Ovary (tissue), 9 donors: ENCODE data around the gene PACS2. TPM values are rescaled to one million over a fixed set of nuclear protein-coding genes. Genes with fewer than 3 reads are reported as not detected.
"Not testable (repeated sequence)": the region's sequence is repeated elsewhere in the genome, so short reads cannot be mapped to it uniquely, and the experiment has no call there.

Source experiments
- DNase-seq, 5 donors: peaks; one replicate each; pipeline ENCODE4 v3.0.0-alpha.2; 2019 to 2020
- H3K27ac ChIP-seq, 2 donors: fragments of 200-600 bp; one replicate each; pipeline versions ENCODE4 v1.5.1 to v1.8.0; 2019 to 2022
- H3K27me3 ChIP-seq: fragments of 200-600 bp; one replicate; pipeline ENCODE4 v1.8.0; 2022
- H3K36me3 ChIP-seq: fragments of 200-600 bp; sonication (generic); one replicate; pipeline ENCODE4 v1.5.1; 2019
- H3K4me1 ChIP-seq: one replicate; pipeline ENCODE4 v1.8.1; 2013; ENCODE audit warnings: mild to moderate bottlenecking, moderate library complexity; ENCODE audit not compliant: insufficient read depth
- H3K4me3 ChIP-seq: fragments of 200-600 bp; sonication (generic); one replicate; pipeline ENCODE4 v1.5.1; 2017
- H3K9me3 ChIP-seq, 2 donors: fragments of 200-600 bp in 1 of 2; sonication (generic) in 1 of 2; one replicate each; pipeline versions ENCODE4 v1.5.1 to v1.8.1; 2013 to 2019; ENCODE audit warnings: mild to moderate bottlenecking in 1 of 2, moderate library complexity in 1 of 2
- EP300 ChIP-seq: sonication (generic); formaldehyde crosslinking; IDR thresholded peaks from one replicate; pipeline ENCODE4 v1.6.1; 2017; ENCODE audit warnings: antibody characterized with exemption
- POLR2A ChIP-seq: fragments of 450-650 bp; IDR thresholded peaks from one replicate; pipeline ENCODE4 v1.6.1; 2017; ENCODE audit warnings: antibody characterized with exemption, mild to moderate bottlenecking, moderate library complexity
- WGBS, 3 donors: extraction: QIAGEN DNeasy Blood & Tissue Kit in 1 of 3; methylation state at CpG; one replicate each; pipeline versions ENCODE4 v1.1.5 to v1.1.7; 2013 to 2017; 5-methylcytosine and 5-hydroxymethylcytosine counted together
- intact Hi-C, 4 donors: fragments of 100-400 bp; cut with DNase I; formaldehyde crosslinking; loops; one replicate each; pipeline versions ENCODE4 v1.11.0 to v1.15.1; 2022 to 2023
- polyA plus RNA-seq, 2 donors: library from polyadenylated mRNA; stranded (reverse); fragments of 200-250 nt in 1 of 2; fragments of 350-450 nt in 1 of 2; fragmentation: Illumina TruSeq in 1 of 2; extraction: RNeasy Lipid Tissue Mini Kit (QIAGEN cat#74804) in 1 of 2; gene quantifications; one replicate each; pipeline ENCODE4 v1.2.3, GENCODE V29; 2013 to 2014
- total RNA-seq, 7 donors: library from RNA; depleted of rRNA in 2 of 7; stranded (reverse); fragments of >200 nt in 2 of 7; fragmentation: NEBNext Ultra II Directional in 3 of 7; extraction: Animal tissue kit (Norgen Biotek cat#: 25700) in 3 of 7; gene quantifications; one replicate each; pipeline versions ENCODE4 v1.1.0 to v1.2.4, GENCODE V29; 2016 to 2023
- TF ChIP-seq, protein P1 (sequence below), 3 donors: fragments of 450-650 bp in 2 of 3; fragments of 200-600 bp in 1 of 3; IDR thresholded peaks; one replicate each; pipeline versions ENCODE4 v1.5.1 to v1.8.0; 2016 to 2022; ENCODE audit warnings: antibody characterized with exemption in 3 of 3, mild to moderate bottlenecking in 1 of 3
- donor health status: DM: no; HTN: no; CAD: no; lungs with moderate emphysema.
- donor health status: DM: no; HTN: no; CAD: no.
- donor health status: Bipolar disorder and iron deficiency.
- donor health status: DM: yes; HTN: yes; CAD: no.
- donor health status: DM: no; HTN: no; CAD: no.
- donor health status: DM: yes; HTN: yes; CAD: no.

PACS2 gene
- total and polyA plus RNA-seq, 9 donors = 21.2 to 91.9 (median 60.6) TPM

DNA sequence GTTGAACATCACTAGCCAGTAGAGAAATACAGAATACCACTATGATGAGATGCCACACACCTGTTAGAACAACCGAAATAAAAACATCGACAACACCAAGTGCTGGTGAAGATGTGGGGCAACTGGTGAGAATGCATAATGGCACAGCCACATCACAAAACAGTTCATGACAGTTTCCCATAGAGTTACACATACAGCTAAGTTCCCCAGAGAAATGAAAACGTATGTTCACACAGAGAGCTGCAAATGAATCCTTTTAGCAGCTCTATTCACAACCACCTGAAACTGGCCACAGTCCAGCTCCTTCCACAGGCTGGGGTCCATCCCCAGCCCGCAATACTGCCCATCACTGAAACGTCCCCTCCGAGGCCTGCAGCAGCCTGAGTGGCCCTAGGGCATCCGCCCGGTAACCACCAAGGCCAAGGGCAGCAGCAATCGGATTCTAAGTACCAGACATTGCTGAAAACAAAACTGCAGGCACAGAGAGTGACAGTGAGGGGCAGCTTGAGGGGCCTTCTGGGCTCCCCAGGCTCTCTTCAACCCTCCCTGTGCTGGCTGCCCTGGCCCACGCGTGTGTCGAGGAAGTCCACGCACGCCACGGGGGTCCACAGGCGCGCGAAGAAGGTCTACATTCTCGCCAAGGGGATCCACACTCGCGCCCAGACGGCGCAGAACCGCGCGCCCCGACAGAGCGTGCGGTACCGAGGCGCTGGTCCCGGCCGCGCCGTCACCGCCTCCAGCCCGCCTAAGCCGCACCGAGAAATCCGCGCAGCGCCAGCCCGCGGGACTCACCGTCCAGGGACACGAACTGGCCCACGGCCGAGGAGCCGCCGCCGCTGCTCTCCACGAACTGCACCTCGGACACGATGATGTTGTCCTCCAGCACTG lies 14.7 kb upstream of the PACS2 start:
- intact Hi-C loops = loop anchor here in 1 of 4 donors (2.0 to 5.0 kb wide), 3 partner anchors 15 to 187 kb away; partner anchors contain the start of genes CRIP1 and PACS2
- Histone ChIP-seq H3K9me3 (no peaks in the 10 kb centered on the region), H3K4me1 (peaks cover 2% of the 10 kb centered on the region), H3K27ac (peak overlapping the region; percentile 63 to 94), H3K36me3 (no peaks in the 10 kb centered on the region), H3K4me3 (peak overlapping the region; percentile 62), H3K27me3 (no peaks in the 10 kb centered on the region)
- 5 to 12% (median 6%) methylated on average over 22 to 54 of the region's 54 CpGs for WGBS, 3 donors
- DNase-seq = peak in 4 of 5 donors; percentile 34 to 64 (median 37)
- no peak for TF ChIP-seq POLR2A
- TF ChIP-seq, protein P1, sequence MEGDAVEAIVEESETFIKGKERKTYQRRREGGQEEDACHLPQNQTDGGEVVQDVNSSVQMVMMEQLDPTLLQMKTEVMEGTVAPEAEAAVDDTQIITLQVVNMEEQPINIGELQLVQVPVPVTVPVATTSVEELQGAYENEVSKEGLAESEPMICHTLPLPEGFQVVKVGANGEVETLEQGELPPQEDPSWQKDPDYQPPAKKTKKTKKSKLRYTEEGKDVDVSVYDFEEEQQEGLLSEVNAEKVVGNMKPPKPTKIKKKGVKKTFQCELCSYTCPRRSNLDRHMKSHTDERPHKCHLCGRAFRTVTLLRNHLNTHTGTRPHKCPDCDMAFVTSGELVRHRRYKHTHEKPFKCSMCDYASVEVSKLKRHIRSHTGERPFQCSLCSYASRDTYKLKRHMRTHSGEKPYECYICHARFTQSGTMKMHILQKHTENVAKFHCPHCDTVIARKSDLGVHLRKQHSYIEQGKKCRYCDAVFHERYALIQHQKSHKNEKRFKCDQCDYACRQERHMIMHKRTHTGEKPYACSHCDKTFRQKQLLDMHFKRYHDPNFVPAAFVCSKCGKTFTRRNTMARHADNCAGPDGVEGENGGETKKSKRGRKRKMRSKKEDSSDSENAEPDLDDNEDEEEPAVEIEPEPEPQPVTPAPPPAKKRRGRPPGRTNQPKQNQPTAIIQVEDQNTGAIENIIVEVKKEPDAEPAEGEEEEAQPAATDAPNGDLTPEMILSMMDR (IDR thresholded peaks at IDR 0.05) = no peak
- no peak for TF ChIP-seq EP300

GRCh38 chr14:105300542-105301102 lies 13.9 kb upstream of the PACS2 start, which contains the start of gene BRF1:
Gene BRF1, minus strand, starts transcription at chr14:105301001. Its CDS starts 372 bp downstream, at chr14:105300629.
- H3K36me3 ChIP-seq = no peaks in the 10 kb centered on the region
- H3K4me1 ChIP-seq = peaks cover 2% of the 10 kb centered on the region
- H3K4me3 ChIP-seq = peak within 1 kb of the TSS; percentile 62
- peak within 1 kb of the TSS; percentile 63 to 94 for H3K27ac ChIP-seq
- no peak for TF ChIP-seq EP300
- TF ChIP-seq, protein P1 (IDR thresholded peaks at IDR 0.05) = peak in 2 of 3 donors; percentile 18 to 32
- 0 to 1% (median 0%) methylated on average over 35 to 90 of the region's 90 CpGs for WGBS, 3 donors
- DNase-seq = peak; percentile 94 to 96 (median 94)
- intact Hi-C loops = loop anchor here in 1 of 4 donors (2.0 to 5.0 kb wide), 3 partner anchors 14 to 187 kb away; partner anchors contain the start of genes CRIP1 and PACS2
- H3K27me3 ChIP-seq = no peaks in the 10 kb centered on the region
- no peaks in the 10 kb centered on the region for H3K9me3 ChIP-seq

- intact Hi-C loops = loop anchor here in 1 of 4 donors (2.0 to 5.0 kb wide), 3 partner anchors 13 to 186 kb away; partner anchors contain the start of genes CRIP1 and PACS2
- Histone ChIP-seq H3K9me3 (no peaks in the 10 kb centered on the region), H3K4me1 (peaks cover 2% of the 10 kb centered on the region), H3K36me3 (no peaks in the 10 kb centered on the region), H3K27ac (peak overlapping the region; percentile 63 to 94), H3K27me3 (no peaks in the 10 kb centered on the region), H3K4me3 (peak overlapping the region; percentile 62)
- DNase-seq = peak; percentile 99 to 100 (median 99)
- no peak for TF ChIP-seq EP300
- TF ChIP-seq POLR2A = peak; percentile 57
- TF ChIP-seq, protein P1 (IDR thresholded peaks at IDR 0.05) = peak in 1 of 3 donors; percentile 16
- 4 to 6% (median 6%) methylated on average over 60 to 65 of the region's 65 CpGs for WGBS, 3 donors
These were observed 13.2 kb upstream of the PACS2 start for GRCh38 chr14:105301103-105301914.

GRCh38 chr14:105301915-105302249 lies 12.7 kb upstream of the PACS2 start:
- H3K9me3 ChIP-seq, H3K4me3 ChIP-seq, H3K27me3 ChIP-seq, H3K36me3 ChIP-seq, DNase-seq, H3K4me1 ChIP-seq: not testable (repeated sequence)
- peak overlapping the region in 1 of 2 donors; percentile 94 for H3K27ac ChIP-seq
- intact Hi-C loops = loop anchor here in 1 of 4 donors (2.0 to 5.0 kb wide), 3 partner anchors 13 to 185 kb away; partner anchors contain the start of genes CRIP1 and PACS2
- WGBS, 3 donors = 72 to 76% (median 75%) methylated on average over 11 of the region's 11 CpGs
